ENCODE results near the gene GFOD1.

GFOD1 gene

GRCh38 chr6:13383328-13384163 is 103.9 kb downstream of the GFOD1 start:
- no peak for DNase-seq (ENCODE audit: low read depth in 2 of 3, low spot score in 2 of 3)

- DNase-seq (ENCODE audit: low read depth in 2 of 3, low spot score in 2 of 3) = no peak
Measured at GRCh38 chr6:13380761-13381160, 106.6 kb downstream of the GFOD1 start.

GRCh38 chr6:13378669-13379590 is 108.5 kb downstream of the GFOD1 start:
- no peak for DNase-seq (ENCODE audit: low read depth in 2 of 3, low spot score in 2 of 3)

GRCh38 chr6:13377054-13377758 is 110.2 kb downstream of the GFOD1 start:
- DNase-seq (ENCODE audit: low read depth in 2 of 3, low spot score in 2 of 3) = no peak

- peak in 1 of 3 experiments; percentile 28 for DNase-seq (ENCODE audit: low read depth in 2 of 3, low spot score in 2 of 3)
Measured at GRCh38 chr6:13375360-13375878, 112.0 kb downstream of the GFOD1 start.

- DNase-seq (ENCODE audit: low read depth in 2 of 3, low spot score in 2 of 3) = no peak
Measured at GRCh38 chr6:13373919-13374318, 113.5 kb downstream of the GFOD1 start.

GRCh38 chr6:13373488-13373886 is 113.9 kb downstream of the GFOD1 start:
- DNase-seq (ENCODE audit: low read depth in 2 of 3, low spot score in 2 of 3) = no peak

GRCh38 chr6:13372688-13373487 is 114.5 kb downstream of the GFOD1 start:
- no peak for DNase-seq (ENCODE audit: low read depth in 2 of 3, low spot score in 2 of 3)

- no peak for DNase-seq (ENCODE audit: low read depth in 2 of 3, low spot score in 2 of 3)
Measured at GRCh38 chr6:13372076-13372475, 115.3 kb downstream of the GFOD1 start.

- no peak for DNase-seq (ENCODE audit: low read depth in 2 of 3, low spot score in 2 of 3)
Measured at GRCh38 chr6:13371421-13372072, 115.9 kb downstream of the GFOD1 start.

- DNase-seq (ENCODE audit: low read depth in 2 of 3, low spot score in 2 of 3) = no peak
Measured at GRCh38 chr6:13370623-13371022, 116.8 kb downstream of the GFOD1 start.

GRCh38 chr6:13369591-13369990 is 117.8 kb downstream of the GFOD1 start:
- no peak for DNase-seq (ENCODE audit: low read depth in 2 of 3, low spot score in 2 of 3)

- no peak for DNase-seq (ENCODE audit: low read depth in 2 of 3, low spot score in 2 of 3)
Measured at GRCh38 chr6:13368731-13369115, 118.7 kb downstream of the GFOD1 start.

GRCh38 chr6:13368079-13368730 is 119.2 kb downstream of the GFOD1 start:
- no peak for DNase-seq (ENCODE audit: low read depth in 2 of 3, low spot score in 2 of 3)

- DNase-seq (ENCODE audit: low read depth in 2 of 3, low spot score in 2 of 3) = no peak
Measured at GRCh38 chr6:13367396-13367795, 120.0 kb downstream of the GFOD1 start.

GRCh38 chr6:13365320-13365719 is 122.1 kb downstream of the GFOD1 start:
- DNase-seq (ENCODE audit: low read depth in 2 of 3, low spot score in 2 of 3) = no peak

- DNase-seq (ENCODE audit: low read depth in 2 of 3, low spot score in 2 of 3) = no peak
Measured at GRCh38 chr6:13364842-13365241, 122.6 kb downstream of the GFOD1 start.

GRCh38 chr6:13362412-13362811 is 125.0 kb downstream of the GFOD1 start:
- DNase-seq (ENCODE audit: low read depth in 2 of 3, low spot score in 2 of 3) = no peak

All from activated CD8-positive, alpha-beta memory T cell treated with anti-CD3 and anti-CD28 coated beads for 48 hours (primary cell).